ENCODE data around the gene CBR3.

DNA sequence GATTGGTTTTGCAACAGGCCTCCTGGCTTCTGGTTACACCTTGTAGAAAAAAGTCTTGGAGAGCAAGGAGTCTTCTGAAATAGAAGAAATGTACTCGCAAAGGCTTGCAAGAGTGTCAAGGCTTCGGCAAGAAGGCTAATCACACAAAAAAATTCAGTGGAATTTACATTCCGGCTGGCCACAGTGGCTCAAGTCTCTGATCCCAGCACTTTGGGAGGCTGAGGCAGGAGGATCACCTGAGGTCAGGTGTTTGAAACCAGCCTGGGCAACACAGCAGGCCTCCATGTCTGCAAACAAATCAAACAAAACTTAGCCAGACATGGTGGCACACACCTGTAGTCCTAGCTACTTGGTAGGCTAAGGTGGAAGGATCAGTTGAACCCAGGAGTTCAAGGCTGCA is 14.0 kb downstream of the CBR3 start:
- TF ChIP-seq MAX (IDR thresholded peaks at IDR 0.05) (no peak), KDM4B (CRISPR knock-in tag; IDR thresholded peaks at IDR 0.05) (no peak)
